ENCODE data around the gene GRAP.

- TF ChIP-seq, protein P1, sequence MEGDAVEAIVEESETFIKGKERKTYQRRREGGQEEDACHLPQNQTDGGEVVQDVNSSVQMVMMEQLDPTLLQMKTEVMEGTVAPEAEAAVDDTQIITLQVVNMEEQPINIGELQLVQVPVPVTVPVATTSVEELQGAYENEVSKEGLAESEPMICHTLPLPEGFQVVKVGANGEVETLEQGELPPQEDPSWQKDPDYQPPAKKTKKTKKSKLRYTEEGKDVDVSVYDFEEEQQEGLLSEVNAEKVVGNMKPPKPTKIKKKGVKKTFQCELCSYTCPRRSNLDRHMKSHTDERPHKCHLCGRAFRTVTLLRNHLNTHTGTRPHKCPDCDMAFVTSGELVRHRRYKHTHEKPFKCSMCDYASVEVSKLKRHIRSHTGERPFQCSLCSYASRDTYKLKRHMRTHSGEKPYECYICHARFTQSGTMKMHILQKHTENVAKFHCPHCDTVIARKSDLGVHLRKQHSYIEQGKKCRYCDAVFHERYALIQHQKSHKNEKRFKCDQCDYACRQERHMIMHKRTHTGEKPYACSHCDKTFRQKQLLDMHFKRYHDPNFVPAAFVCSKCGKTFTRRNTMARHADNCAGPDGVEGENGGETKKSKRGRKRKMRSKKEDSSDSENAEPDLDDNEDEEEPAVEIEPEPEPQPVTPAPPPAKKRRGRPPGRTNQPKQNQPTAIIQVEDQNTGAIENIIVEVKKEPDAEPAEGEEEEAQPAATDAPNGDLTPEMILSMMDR (IDR thresholded peaks at IDR 0.05; ENCODE audit: poor library complexity), result no peak
- TF ChIP-seq EZH2phosphoT487 (IDR thresholded peaks at IDR 0.05; ENCODE audit: low read depth, severe bottlenecking, unreplicated experiment), result no peak
- TF ChIP-seq EZH2 (IDR thresholded peaks at IDR 0.05; ENCODE audit: borderline replicate concordance), result no peak
These were observed 56.4 kb downstream of the GRAP start for GRCh38 chr17:18990331-18990730.
